Cardiac fibroblast (primary cell): ENCODE measurements around the gene JARID2.

Experiments used
- DNase-seq, 2 donors: peaks; one replicate each; pipeline versions ENCODE4 v3.0.0 to v3.0.0-alpha.2; 2010; ENCODE audit warnings: low read depth in 2 of 2
- H3K4me3 ChIP-seq, 2 donors: replicated peaks in 1 of 2; 1 replicate in 1 of 2; 2 replicates in 1 of 2; pipeline ENCODE4 v1.5.1; 2011; ENCODE audit warnings: low read depth in 2 of 2, low read length in 2 of 2, mild to moderate bottlenecking in 2 of 2, moderate library complexity in 1 of 2
- TF ChIP-seq, protein P1 (sequence below): IDR thresholded peaks from one replicate; pipeline ENCODE4 v1.5.1; 2011; ENCODE audit warnings: low read depth, mild to moderate bottlenecking, low read length, inconsistent platforms

JARID2 gene

DNA sequence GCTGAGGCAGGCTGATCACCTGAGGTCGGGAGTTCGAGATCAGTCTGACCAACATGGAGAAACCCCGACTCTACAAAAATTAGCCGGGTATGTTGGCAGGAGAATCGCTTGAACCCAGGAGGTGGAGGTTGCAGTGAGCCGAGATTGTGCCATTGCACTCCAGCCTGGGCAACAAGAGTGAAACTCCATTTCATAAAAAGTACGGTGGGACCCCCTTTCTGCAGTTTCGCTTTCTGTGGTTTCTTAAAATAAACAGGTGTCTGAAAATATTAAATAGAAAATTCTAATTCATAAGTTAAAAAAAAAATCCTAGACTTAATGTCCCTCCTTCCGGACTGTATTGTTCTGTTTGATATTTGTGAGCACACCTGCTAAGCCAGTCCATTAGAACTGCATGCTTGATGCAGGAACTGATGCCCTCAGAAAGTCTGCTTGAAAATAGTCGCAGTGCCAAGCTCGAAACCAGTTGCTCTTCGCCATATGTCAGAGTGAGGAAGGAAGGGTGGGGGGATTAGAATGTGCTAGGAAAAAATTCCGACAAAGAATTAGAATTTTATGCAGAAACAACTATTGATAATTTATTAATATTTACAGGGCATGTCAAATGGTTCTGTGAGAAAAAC is 85.9 kb downstream of the JARID2 start:
- DNase-seq: no peak
- TF ChIP-seq, protein P1, sequence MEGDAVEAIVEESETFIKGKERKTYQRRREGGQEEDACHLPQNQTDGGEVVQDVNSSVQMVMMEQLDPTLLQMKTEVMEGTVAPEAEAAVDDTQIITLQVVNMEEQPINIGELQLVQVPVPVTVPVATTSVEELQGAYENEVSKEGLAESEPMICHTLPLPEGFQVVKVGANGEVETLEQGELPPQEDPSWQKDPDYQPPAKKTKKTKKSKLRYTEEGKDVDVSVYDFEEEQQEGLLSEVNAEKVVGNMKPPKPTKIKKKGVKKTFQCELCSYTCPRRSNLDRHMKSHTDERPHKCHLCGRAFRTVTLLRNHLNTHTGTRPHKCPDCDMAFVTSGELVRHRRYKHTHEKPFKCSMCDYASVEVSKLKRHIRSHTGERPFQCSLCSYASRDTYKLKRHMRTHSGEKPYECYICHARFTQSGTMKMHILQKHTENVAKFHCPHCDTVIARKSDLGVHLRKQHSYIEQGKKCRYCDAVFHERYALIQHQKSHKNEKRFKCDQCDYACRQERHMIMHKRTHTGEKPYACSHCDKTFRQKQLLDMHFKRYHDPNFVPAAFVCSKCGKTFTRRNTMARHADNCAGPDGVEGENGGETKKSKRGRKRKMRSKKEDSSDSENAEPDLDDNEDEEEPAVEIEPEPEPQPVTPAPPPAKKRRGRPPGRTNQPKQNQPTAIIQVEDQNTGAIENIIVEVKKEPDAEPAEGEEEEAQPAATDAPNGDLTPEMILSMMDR: no peak
- no peak overlapping the region for H3K4me3 ChIP-seq

DNA sequence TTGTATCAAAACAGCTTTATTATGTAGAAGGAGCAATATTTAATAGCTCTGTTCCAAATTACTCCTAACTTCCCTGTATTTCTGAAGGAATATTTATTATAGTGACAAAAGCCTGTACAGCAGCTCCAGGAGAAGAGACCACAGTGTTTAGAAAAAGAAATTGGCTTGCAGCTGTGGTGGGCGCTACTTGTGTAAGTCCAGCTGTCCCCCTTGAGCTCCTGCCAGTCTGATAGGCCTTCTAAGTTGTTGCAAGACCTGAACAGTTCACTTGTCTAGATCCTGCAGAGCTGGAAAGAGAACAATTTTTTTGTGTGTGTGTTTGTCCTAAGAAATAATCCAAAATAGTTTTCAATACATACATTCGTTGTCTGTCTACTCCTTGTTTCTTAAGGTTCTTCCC is 86.6 kb downstream of the JARID2 start:
- no peak for DNase-seq
- H3K4me3 ChIP-seq: no peak overlapping the region
- TF ChIP-seq, protein P1: no peak

DNA sequence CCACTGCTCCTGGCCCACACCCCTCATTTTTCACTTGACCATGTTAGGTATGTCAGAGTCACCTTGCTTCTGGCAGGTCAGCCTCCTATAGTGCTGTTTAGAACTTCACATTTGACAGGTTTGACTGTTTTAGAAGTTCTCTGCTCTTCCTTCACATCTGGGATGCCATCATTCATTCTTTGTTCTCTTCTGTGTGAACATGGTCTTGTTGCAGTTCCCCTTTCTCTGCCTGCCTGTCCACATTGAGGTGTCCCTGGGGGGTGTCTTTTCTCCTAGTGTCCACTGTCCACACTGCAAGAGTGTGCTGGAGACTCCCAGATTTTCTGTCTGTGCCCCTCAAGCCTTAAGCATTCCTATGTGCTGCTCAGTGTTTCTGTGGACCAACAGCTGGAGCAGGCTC is 89.5 kb downstream of the JARID2 start:
- H3K4me3 ChIP-seq: no peak overlapping the region
- no peak for DNase-seq
- TF ChIP-seq, protein P1: no peak

DNA sequence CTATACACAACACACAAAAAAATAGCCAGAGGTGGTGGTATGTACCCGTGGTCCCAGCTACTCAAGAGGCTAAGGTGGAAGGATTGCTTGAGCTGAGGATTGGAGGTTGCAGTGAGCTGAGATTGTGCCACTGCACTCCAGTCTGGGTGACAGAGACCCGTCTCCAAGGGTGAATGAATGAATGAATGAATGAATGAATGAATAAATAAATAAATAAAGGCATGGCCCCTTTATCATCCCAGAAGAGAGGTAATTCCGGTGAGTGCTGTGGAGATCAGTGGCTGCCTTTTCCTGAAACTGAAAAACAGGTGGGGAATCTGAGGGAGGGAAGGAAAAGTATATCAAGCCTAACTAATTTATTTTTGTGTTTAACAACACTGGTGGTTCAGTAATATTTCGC is 90.0 kb downstream of the JARID2 start:
- no peak overlapping the region for H3K4me3 ChIP-seq
- DNase-seq: no peak
- TF ChIP-seq, protein P1: no peak

DNA sequence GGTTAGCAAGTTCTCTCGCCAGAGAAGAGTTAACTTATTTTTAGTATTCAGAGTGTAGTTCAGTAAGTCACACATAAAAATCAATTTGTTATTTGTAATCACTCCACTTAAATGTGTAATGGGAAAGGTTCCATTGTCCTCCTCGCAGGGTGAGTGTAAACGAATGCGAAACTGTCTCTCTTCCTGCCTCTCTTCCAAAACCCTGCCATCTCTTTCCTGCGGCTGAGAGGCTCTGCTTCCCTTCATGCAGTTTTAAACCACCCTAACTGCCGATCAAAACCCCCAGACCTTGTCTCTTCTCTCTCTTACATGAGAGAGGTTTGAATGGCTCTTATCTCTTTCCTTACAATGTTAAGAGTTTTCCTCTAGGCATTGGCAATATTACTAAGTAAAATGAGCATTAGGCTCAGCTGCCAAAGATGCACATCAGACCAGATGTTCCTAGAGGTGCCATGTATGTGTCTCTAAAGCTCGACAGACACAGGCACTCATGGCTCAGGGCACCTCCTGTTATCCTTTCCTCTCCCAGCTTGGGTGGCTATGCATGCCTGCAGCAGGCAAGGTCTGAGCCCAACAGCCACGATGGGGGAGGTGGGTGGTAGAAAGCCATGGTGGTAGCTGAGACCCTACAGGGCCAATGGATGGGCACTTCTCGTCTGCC is 91.2 kb downstream of the JARID2 start:
- no peak overlapping the region for H3K4me3 ChIP-seq
- TF ChIP-seq, protein P1: no peak
- no peak for DNase-seq

DNA sequence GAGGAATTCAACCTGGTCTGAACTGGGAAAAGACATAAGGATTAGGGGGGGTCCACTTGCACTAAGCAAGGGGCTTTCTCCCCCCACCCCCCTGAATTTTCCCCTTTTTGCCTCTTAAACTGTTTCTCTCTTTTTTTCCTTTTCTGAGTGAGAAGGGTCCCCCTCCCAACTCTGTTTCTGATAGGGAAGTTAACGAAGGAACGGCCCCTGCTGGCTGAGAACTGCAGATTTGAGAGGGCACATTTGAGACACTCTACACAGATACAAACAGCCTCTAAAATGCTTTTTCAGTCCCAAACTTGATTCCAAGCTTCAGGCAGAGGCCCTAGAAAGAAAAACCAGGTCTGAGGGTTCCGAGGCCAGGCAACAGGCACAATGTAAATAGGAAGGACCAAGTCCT is 91.7 kb downstream of the JARID2 start:
- no peak overlapping the region for H3K4me3 ChIP-seq
- TF ChIP-seq, protein P1: no peak
- no peak for DNase-seq
